Left renal pelvis (tissue), 4 donors: ENCODE results near the gene KIAA0232. TPM values are rescaled to one million over a fixed set of nuclear protein-coding genes. Genes with fewer than 3 reads are reported as not detected.

Source experiments
- DNase-seq, 4 donors: peaks; one replicate each; pipeline ENCODE4 v3.0.0-alpha.2; 2013; ENCODE audit warnings: low read depth in 4 of 4, low spot score in 3 of 4
- polyA plus RNA-seq, 4 donors: library from polyadenylated mRNA; unstranded; fragments of 120-200 nt; gene quantifications; one replicate each; pipeline ENCODE4 v1.2.1, GENCODE V29; 2013; ENCODE audit not compliant: insufficient read length in 4 of 4

Gene KIAA0232
- polyA plus RNA-seq, 4 donors = 33.5 to 45.9 (median 41.5) TPM

- DNase-seq = no peak
These were observed 150.4 kb downstream of the KIAA0232 start for GRCh38 chr4:6932918-6933317.

Other genes starting within 250 kb of the KIAA0232 start
- 10 to 100 TPM; 17.3 to 19.2 (median 18.7) TPM for gene MAN2B2, start 207.5 kb upstream of the KIAA0232 start, polyA plus RNA-seq
- 100 to 1,000 TPM; 404 to 468 (median 428) TPM for gene MRFAP1, start 142.0 kb upstream of the KIAA0232 start, polyA plus RNA-seq
- gene S100P, start 88.8 kb upstream of the KIAA0232 start, polyA plus RNA-seq = 10 to 100 TPM in 2 of 4 donors, 1 to 10 TPM in 2; 1.6 to 38.9 (median 13.2) TPM
- gene MRFAP1L1, start 72.9 kb upstream of the KIAA0232 start, polyA plus RNA-seq = 100 to 1,000 TPM; 115 to 151 (median 123) TPM
- 10 to 100 TPM; 10.9 to 14.3 (median 13.1) TPM for gene BLOC1S4, start 66.6 kb upstream of the KIAA0232 start, polyA plus RNA-seq
- 10 to 100 TPM; 49.2 to 61.1 (median 57.3) TPM for gene TBC1D14, start 127.1 kb downstream of the KIAA0232 start, polyA plus RNA-seq